Stimulated activated CD8-positive, alpha-beta memory T cell treated with anti-CD3 and anti-CD28 coated beads, Interleukin-15, amount 100 ng/mL, for 48 hours (primary cell): ENCODE measurements around the gene CCDC88C.
A peak's percentile ranks its signal among the peaks of the same experiment; 100 is the strongest.
"Not testable (repeated sequence)": the region's sequence is repeated elsewhere in the genome, so short reads cannot be mapped to it uniquely, and the experiment has no call there.

Experiments used
- DNase-seq, 2 donors: peaks; one replicate each; pipeline ENCODE4 v3.0.0-alpha.2; 2020; ENCODE audit warnings: low read depth in 2 of 2

CCDC88C gene

GRCh38 chr14:91249841-91250616 is 167.6 kb downstream of the CCDC88C start:
- DNase-seq: peak in 1 of 2 donors; percentile 63

DNA sequence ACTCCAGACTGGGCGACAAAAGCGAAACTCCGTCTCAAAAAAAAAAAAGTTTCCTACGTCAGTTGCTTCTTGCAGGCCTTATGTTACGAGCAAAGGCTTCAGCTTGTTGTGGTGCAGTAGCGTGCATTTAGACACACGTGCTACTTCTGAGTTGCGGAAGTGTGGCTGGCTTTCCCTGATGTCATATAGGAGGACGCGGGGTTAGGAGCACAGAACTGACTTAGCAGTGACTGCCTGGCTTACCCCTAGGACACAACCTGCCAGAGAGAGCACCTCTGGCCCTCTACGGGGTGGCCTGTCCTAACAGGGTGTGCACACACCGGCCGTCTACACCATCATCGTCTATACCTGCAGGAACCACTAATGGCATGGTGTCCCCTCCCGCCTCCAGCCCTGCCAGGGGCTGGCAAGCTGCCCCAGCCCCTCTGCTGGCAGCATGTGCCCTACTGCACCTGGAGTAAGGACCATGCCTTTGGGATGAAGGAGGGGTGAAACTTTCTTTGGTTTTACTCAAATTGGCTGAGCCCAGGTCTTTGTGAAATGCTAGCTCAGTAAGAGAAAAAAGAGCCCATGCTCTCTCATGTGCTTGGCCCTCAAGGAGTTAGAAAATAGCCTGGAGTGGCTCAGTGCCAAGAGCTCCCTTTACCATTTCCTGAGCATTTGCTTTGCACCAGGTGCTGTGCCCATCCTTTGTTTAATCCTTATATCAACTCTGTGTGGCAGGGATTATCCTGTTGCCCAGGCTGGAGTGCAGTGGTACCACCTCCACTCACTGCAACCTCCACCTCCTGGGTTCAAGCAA is 171.4 kb downstream of the CCDC88C start:
- DNase-seq: no peak

GRCh38 chr14:91245616-91246015 is 172.0 kb downstream of the CCDC88C start:
- DNase-seq: not testable (repeated sequence)

- peak in 1 of 2 donors; percentile 61 for DNase-seq
Measured at GRCh38 chr14:91245029-91245428, 172.6 kb downstream of the CCDC88C start.

DNA sequence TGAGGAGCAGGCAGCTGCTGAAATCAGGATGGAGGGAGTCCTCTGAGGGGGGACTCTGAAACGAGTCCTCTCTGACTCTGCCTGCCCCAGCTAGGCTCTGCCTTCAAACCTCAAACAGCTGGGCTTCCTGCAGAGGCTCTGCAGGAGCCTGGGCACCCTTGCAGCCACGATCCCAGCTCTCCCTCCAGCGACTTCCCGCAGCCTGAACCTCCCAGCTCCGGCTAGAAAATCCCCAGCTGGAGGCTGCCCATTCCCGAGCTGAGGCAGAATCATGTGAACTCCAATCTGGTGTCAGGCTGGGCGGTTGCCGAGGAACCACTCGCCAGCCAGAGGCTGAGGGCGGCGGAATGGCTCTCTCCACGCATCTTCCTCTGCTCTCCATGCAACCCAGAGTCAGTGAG is 173.1 kb downstream of the CCDC88C start, which contains the start of gene GPR68:
Gene GPR68, minus strand, starts transcription at position 204 of the 401 bp plus-strand sequence. CDS start 9,654 bp downstream, outside the sequence.
- DNase-seq: no peak

DNA sequence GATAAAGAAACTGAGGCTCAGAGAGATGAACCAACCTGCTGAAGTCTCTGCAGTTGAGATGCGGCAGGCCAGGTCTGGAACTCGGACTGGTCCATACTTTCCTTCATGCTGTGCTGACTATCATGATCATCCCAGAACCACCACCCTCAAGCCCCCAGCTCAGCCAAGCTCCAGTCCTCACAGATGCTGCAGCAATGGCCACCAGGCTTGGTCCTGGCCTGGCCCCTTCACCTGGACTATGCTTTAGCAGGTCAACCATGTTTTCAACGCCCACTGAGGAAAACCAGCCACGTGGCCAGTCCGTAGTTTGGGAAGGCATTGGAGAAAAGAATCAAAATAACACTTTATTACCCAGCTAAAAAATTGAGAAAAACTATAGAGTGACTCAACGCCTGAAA is 174.5 kb downstream of the CCDC88C start:
- DNase-seq: no peak

GRCh38 chr14:91242635-91243034 is 175.0 kb downstream of the CCDC88C start:
- DNase-seq: no peak

DNA sequence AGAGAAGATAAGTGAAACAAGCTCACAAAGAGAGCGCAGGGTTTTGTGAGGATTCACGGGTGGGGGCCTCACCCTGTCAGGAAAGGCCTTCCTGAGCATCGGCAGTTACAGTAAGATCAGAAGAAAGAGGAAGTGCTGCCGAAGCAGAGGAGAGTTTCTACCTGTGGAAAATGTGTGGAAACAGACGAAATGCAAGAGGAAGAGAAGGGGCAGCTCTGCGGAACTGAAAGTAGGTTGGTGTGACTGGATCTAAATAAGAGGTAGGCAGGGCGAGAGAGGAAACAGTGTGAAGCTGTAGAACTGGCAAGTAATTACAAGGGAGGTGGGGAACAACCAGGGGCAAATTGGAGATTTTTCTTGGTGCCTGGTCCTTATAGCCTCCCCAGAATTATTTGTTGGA is 175.8 kb downstream of the CCDC88C start:
- no peak for DNase-seq

DNA sequence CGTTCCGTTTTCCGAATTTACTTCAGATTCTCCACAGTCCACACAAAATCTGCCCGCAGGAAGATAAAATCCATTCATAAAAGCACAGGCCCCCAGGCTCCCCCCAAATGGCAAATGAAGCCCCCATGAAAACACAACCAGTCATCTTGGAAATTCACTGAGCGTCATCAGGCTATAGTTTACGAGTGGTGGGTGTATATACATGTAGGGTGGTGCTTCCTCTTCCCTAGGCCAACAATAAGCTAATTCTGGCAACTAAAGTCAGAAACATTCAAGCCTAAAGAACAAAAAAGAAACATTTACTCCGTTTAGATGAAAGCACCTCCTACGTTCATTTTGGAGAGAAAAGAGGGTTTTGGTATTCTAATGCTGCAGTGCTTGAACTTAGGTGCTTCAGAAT is 179.0 kb downstream of the CCDC88C start:
- DNase-seq: no peak

DNA sequence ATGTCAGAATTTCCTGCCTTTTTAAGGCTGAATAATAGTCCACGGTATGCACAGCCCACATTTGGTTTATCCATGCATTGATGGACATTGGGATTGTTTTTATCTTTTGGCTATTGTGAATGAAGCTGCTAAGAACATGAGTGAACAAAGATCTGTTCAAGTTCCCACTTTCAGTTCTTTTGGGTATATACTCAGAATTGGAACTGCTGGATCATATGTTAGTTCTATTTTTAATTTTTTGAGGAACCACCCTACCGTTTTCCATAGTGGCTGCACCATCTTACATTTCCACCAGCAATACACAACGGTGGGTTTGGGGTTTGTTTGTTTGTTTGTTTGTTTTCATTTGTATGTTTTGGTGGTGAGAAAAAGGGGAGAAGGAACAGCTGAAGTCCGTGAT is 179.5 kb downstream of the CCDC88C start:
- DNase-seq: no peak

DNA sequence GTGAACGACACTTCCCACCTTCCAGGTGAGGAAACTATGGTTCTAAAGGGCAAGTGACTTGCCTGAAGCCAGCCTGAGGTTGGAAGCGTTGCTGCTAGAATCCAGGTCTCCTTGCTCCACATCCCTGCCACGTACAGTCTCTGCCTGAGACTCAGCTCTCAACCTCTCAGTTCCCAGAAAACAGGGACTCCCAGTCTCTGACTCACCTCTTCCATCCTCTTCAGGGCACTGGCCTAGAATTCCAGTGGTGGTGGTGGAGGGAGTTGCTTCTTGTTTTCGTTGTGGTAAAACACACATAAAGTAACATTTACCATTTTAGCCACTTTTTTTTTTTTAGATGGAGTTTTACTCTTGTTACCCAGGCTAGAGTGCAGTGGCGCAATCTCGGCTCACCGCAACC is 180.4 kb downstream of the CCDC88C start:
- no peak for DNase-seq

GRCh38 chr14:91235841-91236240 is 181.8 kb downstream of the CCDC88C start:
- DNase-seq: no peak

- no peak for DNase-seq
Measured at GRCh38 chr14:91234791-91235114, 182.9 kb downstream of the CCDC88C start.

DNA sequence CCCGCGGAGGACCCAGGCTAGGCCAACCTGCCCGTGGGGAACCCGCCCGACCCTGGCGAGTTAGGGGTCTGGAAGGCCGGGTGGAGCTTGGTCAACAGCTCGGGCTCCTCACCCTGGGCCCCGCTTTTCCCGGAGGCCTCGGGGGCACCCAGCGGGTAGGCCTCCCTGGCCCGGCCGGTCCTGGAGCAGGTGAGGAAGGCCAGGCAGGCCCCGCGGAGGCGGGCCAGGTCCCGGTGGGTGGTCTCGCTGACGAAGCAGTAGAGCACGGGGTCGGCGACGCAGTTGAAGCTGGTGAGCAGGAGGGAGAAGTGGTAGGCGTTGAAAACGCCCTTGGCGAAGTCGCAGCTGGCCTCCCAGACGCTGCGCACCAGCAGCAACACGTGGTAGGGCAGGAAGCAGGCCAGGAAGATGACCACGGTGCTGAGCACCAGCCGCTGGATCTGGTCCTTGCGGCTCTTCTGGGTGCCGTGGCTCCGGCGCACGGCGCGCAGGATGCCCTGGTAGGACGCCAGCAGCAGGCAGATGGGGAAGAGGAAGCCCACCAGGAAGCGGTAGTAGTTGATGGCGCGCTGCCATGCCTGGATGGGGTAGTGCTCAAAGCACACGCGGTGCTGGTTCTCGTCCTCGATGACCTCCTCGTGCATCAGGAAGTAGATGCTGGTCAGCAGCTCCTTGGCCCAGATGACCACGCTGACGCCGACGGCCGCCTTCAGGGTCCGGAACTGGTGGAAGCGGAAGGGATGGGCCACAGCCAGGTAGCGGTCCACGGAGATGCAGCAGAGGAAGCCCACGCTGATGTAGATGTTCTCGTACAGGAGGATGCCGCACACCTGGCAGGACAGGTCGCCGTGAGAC is 183.5 kb downstream of the CCDC88C start:
- no peak for DNase-seq

DNA sequence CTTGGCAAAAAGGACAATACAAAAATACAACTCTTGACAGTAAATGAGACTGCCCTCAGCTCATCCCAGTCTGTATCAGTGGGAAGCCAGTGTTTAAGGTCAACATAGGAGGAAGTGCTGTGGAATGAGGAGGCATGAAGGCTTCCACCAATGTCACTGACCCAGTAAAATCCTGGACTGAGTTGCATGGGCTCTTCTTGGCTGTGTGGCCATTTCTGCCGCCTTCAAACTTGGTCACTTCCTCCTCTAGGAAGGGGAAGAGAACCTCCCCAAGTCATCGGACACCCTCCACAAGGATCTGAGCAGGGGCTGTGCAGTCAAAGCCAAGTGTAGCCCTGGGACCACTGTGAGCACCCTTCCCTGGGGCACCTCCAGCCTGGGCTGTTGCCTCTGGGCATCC is 185.0 kb downstream of the CCDC88C start:
- DNase-seq: no peak

- DNase-seq: no peak
Measured at GRCh38 chr14:91232052-91232451, 185.6 kb downstream of the CCDC88C start.

DNA sequence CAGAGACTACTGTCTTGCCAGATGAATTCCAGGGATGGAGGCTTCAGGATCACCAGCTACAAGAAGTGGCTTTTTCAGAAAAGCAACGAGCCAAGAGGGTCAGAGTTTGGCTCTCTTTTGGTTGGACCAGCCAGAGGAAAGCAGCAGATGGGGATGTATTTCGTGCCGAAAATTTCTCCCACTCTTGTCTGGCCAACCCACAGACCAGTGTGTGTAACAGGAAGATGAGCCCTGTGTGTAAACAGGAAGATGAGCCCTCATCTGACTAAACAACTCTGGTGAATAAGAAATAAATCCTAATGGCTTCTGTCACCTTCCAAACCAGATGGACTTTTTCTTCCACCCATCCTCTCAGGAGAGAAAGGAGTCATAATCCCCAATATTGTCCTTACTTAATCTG is 186.2 kb downstream of the CCDC88C start:
- DNase-seq: no peak

DNA sequence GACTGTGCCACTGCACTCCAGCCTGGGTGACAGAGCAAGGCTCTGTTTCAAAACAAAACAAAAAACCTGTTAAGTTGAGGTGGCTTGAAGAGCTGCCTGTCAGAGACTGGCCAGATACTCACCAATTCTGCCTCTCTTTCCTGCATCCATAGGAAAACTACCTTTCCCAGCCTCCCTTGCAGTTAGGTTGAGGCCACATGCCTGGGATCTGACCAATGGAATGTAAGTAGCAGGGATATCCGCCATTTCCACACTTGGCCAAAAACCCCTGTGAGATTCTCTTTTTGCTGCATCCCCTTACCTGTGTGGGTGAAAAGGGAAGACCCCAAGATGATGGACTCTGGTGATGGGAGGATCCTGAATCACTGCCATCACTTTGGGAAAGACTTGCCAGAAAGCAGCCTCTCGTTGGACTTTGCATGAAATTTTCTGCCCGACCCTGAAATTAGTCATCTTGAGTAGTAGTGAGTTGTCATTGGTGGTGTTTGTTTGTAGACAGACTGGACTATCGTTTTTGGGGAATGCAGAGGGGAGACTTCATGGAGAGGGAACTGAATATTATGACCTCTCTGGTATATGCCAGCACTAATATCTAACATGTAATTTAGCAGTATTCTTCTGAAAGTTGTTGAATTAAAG is 187.1 kb downstream of the CCDC88C start:
- DNase-seq: no peak

GRCh38 chr14:91229743-91230200 is 187.8 kb downstream of the CCDC88C start:
- DNase-seq: peak; percentile 60 to 66

DNA sequence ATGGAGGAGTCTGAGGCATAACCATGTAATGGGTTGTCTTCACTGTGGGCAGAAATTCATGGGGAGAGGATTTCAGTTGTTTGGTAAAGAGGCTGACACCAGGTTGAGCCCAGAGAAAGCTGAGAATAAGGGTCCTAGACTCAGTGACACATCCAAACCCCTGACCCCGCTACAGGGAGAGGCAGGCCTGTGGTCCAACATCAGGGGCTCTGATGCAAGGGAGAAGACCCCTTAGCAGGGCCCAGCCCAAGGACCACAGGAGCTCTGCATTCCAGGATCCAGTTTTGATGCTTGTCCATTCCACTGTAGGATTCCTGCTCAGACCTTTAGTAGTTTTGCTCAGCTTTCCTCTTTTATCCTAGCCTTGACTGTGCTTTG is 188.6 kb downstream of the CCDC88C start:
- DNase-seq: no peak
